Hepatocyte (in vitro differentiated cells): ENCODE results near the gene EEF1G.

Experiments used
- CTCF ChIP-seq: fragments of 200-600 bp; sonication (generic); IDR thresholded peaks from 2 replicates; pipeline ENCODE4 v1.5.1; 2016; ENCODE audit warnings: antibody characterized with exemption, mild to moderate bottlenecking; ENCODE audit not compliant: poor library complexity
- EZH2phosphoT487 ChIP-seq: fragments of 200-600 bp; sonication (generic); IDR thresholded peaks from one replicate; pipeline ENCODE4 v1.6.1; 2018; ENCODE audit warnings: antibody characterized with exemption, mild to moderate bottlenecking, low read depth, moderate library complexity; ENCODE audit not compliant: unreplicated experiment, severe bottlenecking

- TF ChIP-seq CTCF (no peak), EZH2phosphoT487 (no peak)
Observed at GRCh38 chr11:62615521-62615920, 41.8 kb upstream of the EEF1G start.
